ENCODE results near the gene LHX1. TPM values are rescaled to one million over a fixed set of nuclear protein-coding genes. Genes with fewer than 3 reads are reported as not detected.

Gene LHX1
- total and polyA plus RNA-seq, 9 of the 15 experiments (the other 6 are each of a cell fraction or from before 2014, with no cell fraction given), result 0.05 to 0.64 (median 0.07) TPM; not detected in 6

GRCh38 chr17:36901506-36901905 lies 35.8 kb upstream of the LHX1 start:
- Histone ChIP-seq H3K4me3 (no peak overlapping the region), H3K4me2 (ENCODE audit: insufficient read depth, low read length) (no peak overlapping the region), H4K20me1 (replicated peaks; ENCODE audit: control insufficient read depth, insufficient read depth, low read length) (peaks cover 7% of the 10 kb centered on the region; the same call in 1 of the 2 replicates), H3K4me1 (replicated peaks in 1 of 2; ENCODE audit: control insufficient read depth in 2 of 2, insufficient read depth in 2 of 2, low read length in 2 of 2) (no peaks in the 10 kb centered on the region), H3K79me2 (ENCODE audit: control insufficient read depth, insufficient read depth, low read length) (no peaks in the 10 kb centered on the region), H3K27me3 (ENCODE audit: control insufficient read depth in 2 of 2, insufficient read depth in 2 of 2, low read length in 2 of 2) (peaks cover 18 to 41% of the 10 kb centered on the region in 2 experiments; a peak in 4 of 5 replicates), H2AFZ (ENCODE audit: low read depth, low read length) (no peak overlapping the region), H3K27ac (ENCODE audit: extremely low read depth, low read depth, low read length) (no peak overlapping the region), H3K9me1 (ENCODE audit: control insufficient read depth, insufficient read depth, low read length) (no peaks in the 10 kb centered on the region), H3K9me3 (replicated peaks; ENCODE audit: control insufficient read depth, insufficient read depth, low read depth, low read length) (no peaks in the 10 kb centered on the region), H3K36me3 (ENCODE audit: control insufficient read depth, insufficient read depth, low read length) (no peaks in the 10 kb centered on the region), H3K9ac (ENCODE audit: insufficient read depth in 1 of 2, low read depth in 2 of 2, low read length in 2 of 2) (no peak overlapping the region; a peak in 1 of 4 replicates)
- in situ Hi-C loops (cut with MboI) (no loop called here), intact Hi-C loops (cut with micrococcal nuclease) (no loop called here)
- TF ChIP-seq STAT5A (IDR thresholded peaks at IDR 0.05; ENCODE audit: borderline replicate concordance, low read length), result no peak
- TF ChIP-seq IRF2 (CRISPR knock-in tag; IDR thresholded peaks at IDR 0.05), result no peak
- TF ChIP-seq ARHGAP35 (IDR thresholded peaks at IDR 0.05; ENCODE audit: partially characterized antibody), result no peak
- no peak for TF ChIP-seq TGIF2 (CRISPR knock-in tag; IDR thresholded peaks at IDR 0.05)
- TF ChIP-seq MED1 (CRISPR knock-in tag; IDR thresholded peaks at IDR 0.05; ENCODE audit: borderline replicate concordance), result no peak
- no peak for TF ChIP-seq SIRT6 (IDR thresholded peaks at IDR 0.05; ENCODE audit: low read depth, low read length)
- TF ChIP-seq PRMT5 (CRISPR knock-in tag; IDR thresholded peaks at IDR 0.05), result no peak
- no peak for TF ChIP-seq DDX20 (tag; IDR thresholded peaks at IDR 0.05; ENCODE audit: low read depth)
- TF ChIP-seq HMG20A (CRISPR knock-in tag; conservative IDR thresholded peaks at IDR 0.05), result no peak
- TF ChIP-seq POLR2AphosphoS5 (IDR thresholded peaks at IDR 0.05; ENCODE audit: control insufficient read depth, insufficient read depth, low read depth, low read length), result no peak
- TF ChIP-seq CCNT2 (IDR thresholded peaks at IDR 0.05; ENCODE audit: borderline replicate concordance, extremely low read depth, insufficient read length, low read depth, low read length), result no peak
- no peak for TF ChIP-seq ZNF444 (CRISPR knock-in tag; IDR thresholded peaks at IDR 0.05)
- TF ChIP-seq TAL1 (IDR thresholded peaks at IDR 0.05), result no peak
- no peak for TF ChIP-seq JUN (IDR thresholded peaks at IDR 0.05; ENCODE audit: borderline replicate concordance, low read depth, low read length)
- TF ChIP-seq JUN (CRISPR knock-in tag; IDR thresholded peaks at IDR 0.05; ENCODE audit: borderline replicate concordance), result no peak
- TF ChIP-seq TARDBP (IDR thresholded peaks at IDR 0.05), result no peak
- no peak for TF ChIP-seq CLOCK (CRISPR knock-in tag; IDR thresholded peaks at IDR 0.05; ENCODE audit: borderline replicate concordance)
- no peak for TF ChIP-seq ZNF174 (CRISPR knock-in tag; IDR thresholded peaks at IDR 0.05)
- no peak for TF ChIP-seq ARNT (IDR thresholded peaks at IDR 0.05)
- TF ChIP-seq ARID1B (IDR thresholded peaks at IDR 0.05), result no peak
- BruUV-seq (replicated peaks), result no TSS peak
- ChIA-PET CTCF (ENCODE audit: low intra/inter-chr PET ratio) (no interaction called here), POLR2A (no interaction called here)
- 2% methylated on average over 14 of the region's 14 CpGs for WGBS (ENCODE audit: insufficient coverage, low coverage, missing lambda C conversion rate)
- ATAC-seq (no peak; the same call in 2 of the 3 replicates), DNase-seq (ENCODE audit: extremely low read depth in 1 of 4, low spot score in 3 of 4) (no peak), FAIRE-seq (no peak)
